HepG2 (cell line): Measurements from ENCODE around the gene B3GNT7. TPM values are rescaled to one million over a fixed set of nuclear protein-coding genes. Genes with fewer than 3 reads are reported as not detected.

Experiments used
- ATAC-seq: fragments of 200-7000 bp; cut with Tn5 transposase; 3 replicates; pipeline ENCODE4 v1.9.1; 2020; ENCODE audit warnings: mild to moderate bottlenecking, moderate library complexity
- BruUV-seq: library from RNA; stranded (reverse); fragments of 400-500 nt; replicated peaks from 2 replicates; lab custom pipeline; 2021; lab: Mats Ljungman, UMichigan
- CTCF ChIA-PET: fragments of 300-600 bp; formaldehyde crosslinking; extraction: SDS; loops from one replicate; lab custom pipeline; 2021; ENCODE audit warnings: low total read pairs, inconsistent platforms, low intra/inter-chr PET ratio; lab: Yijun Ruan, JAX
- POLR2A ChIA-PET: fragments of 350-600 bp; sonication (Branson Sonifier 250); formaldehyde crosslinking; loops from one replicate; lab custom pipeline; 2020; ENCODE audit warnings: antibody characterized with exemption, inconsistent platforms; lab: Yijun Ruan, JAX
- DNase-seq: peaks from one replicate; pipeline ENCODE4 v3.0.0-alpha.2; 2015; ENCODE audit warnings: low spot score
- FAIRE-seq: peaks from 3 replicates; lab custom pipeline; 2011; peaks lifted over from hg19 to GRCh38; lab: Jason Lieb, UNC
- H2AFZ ChIP-seq: one replicate; pipeline ENCODE4 v1.6.1; 2011; ENCODE audit warnings: low read length, inconsistent platforms
- H3K27ac ChIP-seq: fragments of 300-600 bp; 3 replicates; pipeline ENCODE4 v1.8.0; 2011; ENCODE audit warnings: mixed run types, mild to moderate bottlenecking, mixed read lengths, low read length, inconsistent platforms; ENCODE audit not compliant: insufficient read depth; ENCODE audit errors: extremely low read length
- H3K27me3 ChIP-seq, 2 experiments: fragments of 200-600 bp in 1 of 2; 2 replicates in 1 of 2; 3 replicates in 1 of 2; pipeline versions ENCODE4 v1.6.0 to v1.8.0; 2011; ENCODE audit warnings: low read length in 2 of 2, mild to moderate bottlenecking in 2 of 2, moderate library complexity in 2 of 2, inconsistent platforms in 1 of 2; ENCODE audit not compliant: insufficient read depth in 2 of 2, control insufficient read depth in 1 of 2
- H3K36me3 ChIP-seq, 2 experiments: fragments of 200-600 bp in 1 of 2; replicated peaks in 1 of 2; 2 replicates in 1 of 2; 3 replicates in 1 of 2; pipeline versions ENCODE4 v1.5.1 to v1.8.0; 2011; ENCODE audit warnings: low read length in 2 of 2, inconsistent platforms in 1 of 2; ENCODE audit not compliant: insufficient read depth in 2 of 2, control insufficient read depth in 1 of 2
- H3K4me1 ChIP-seq: 2 replicates; pipeline ENCODE4 v1.5.1; 2012; ENCODE audit warnings: low read length, inconsistent platforms; ENCODE audit not compliant: insufficient read depth
- H3K4me2 ChIP-seq: 2 replicates; pipeline ENCODE4 v1.6.0; 2011; ENCODE audit warnings: low read depth, low read length, inconsistent platforms
- H3K4me3 ChIP-seq, 3 experiments: fragments of 200-600 bp in 1 of 3; sonication (generic), shearing (Covaris generic) in 1 of 3; replicated peaks in 1 of 3; 2 replicates each; pipeline ENCODE4 v1.5.1; 2011 to 2016; ENCODE audit warnings: low read length in 3 of 3, inconsistent platforms in 2 of 3, low read depth in 2 of 3, mild to moderate bottlenecking in 2 of 3, control low read depth in 1 of 3, mixed read lengths in 1 of 3; ENCODE audit not compliant: insufficient read depth in 1 of 3
- H3K79me2 ChIP-seq: one replicate; pipeline ENCODE4 v1.6.1; 2011; ENCODE audit warnings: low read length, inconsistent platforms; ENCODE audit not compliant: insufficient read depth
- H3K9ac ChIP-seq: 2 replicates; pipeline ENCODE4 v1.6.0; 2011; ENCODE audit warnings: mild to moderate bottlenecking, low read depth, low read length, inconsistent platforms; ENCODE audit not compliant: insufficient read depth
- H3K9me3 ChIP-seq: 2 replicates; pipeline ENCODE4 v1.5.1; 2012; ENCODE audit warnings: mild to moderate bottlenecking, low read length
- H4K20me1 ChIP-seq: 2 replicates; pipeline ENCODE4 v1.6.0; 2011; ENCODE audit warnings: inconsistent platforms, mild to moderate bottlenecking, low read length, moderate library complexity; ENCODE audit not compliant: insufficient read depth
- FOXM1 ChIP-seq: sonication (generic); formaldehyde crosslinking; IDR thresholded peaks from 2 replicates; pipeline ENCODE4 v1.5.0; 2020; ENCODE audit warnings: missing genetic modification reagents
- HOXA3 ChIP-seq: sonication (generic); formaldehyde crosslinking; IDR thresholded peaks from 2 replicates; pipeline ENCODE4 v1.5.0; 2020; ENCODE audit warnings: missing genetic modification reagents
- JARID2 ChIP-seq: sonication (generic); formaldehyde crosslinking; IDR thresholded peaks from 2 replicates; pipeline ENCODE4 v1.8.1; 2023; ENCODE audit warnings: missing genetic modification reagents, inconsistent platforms; ENCODE audit not compliant: insufficient replicate concordance
- KDM5B ChIP-seq: sonication (generic); formaldehyde crosslinking; IDR thresholded peaks from 2 replicates; pipeline ENCODE4 v1.4.0; 2020; ENCODE audit warnings: missing genetic modification reagents, mild to moderate bottlenecking, borderline replicate concordance
- MAZ ChIP-seq, 2 experiments: sonication (generic) in 1 of 2; formaldehyde crosslinking in 1 of 2; IDR thresholded peaks; 2 replicates each; pipeline versions ENCODE4 v1.5.0 to v1.6.1; 2012 to 2020; ENCODE audit warnings: low read depth in 2 of 2, mild to moderate bottlenecking in 2 of 2, borderline replicate concordance in 1 of 2, improper control_type of control experiment in 1 of 2, low read length in 1 of 2, missing genetic modification reagents in 1 of 2, moderate library complexity in 1 of 2
- NFE2L2 ChIP-seq: fragments of 150-350 bp; IDR thresholded peaks from 2 replicates; pipeline ENCODE4 v1.6.1; 2014; ENCODE audit warnings: low read length
- REXO4 ChIP-seq: sonication (generic); formaldehyde crosslinking; IDR thresholded peaks from 2 replicates; pipeline ENCODE4 v1.8.0; 2022; ENCODE audit warnings: missing genetic modification reagents, mild to moderate bottlenecking, borderline replicate concordance
- SIX4 ChIP-seq: sonication (generic); formaldehyde crosslinking; IDR thresholded peaks from 2 replicates; pipeline ENCODE4 v1.4.0; 2020; ENCODE audit warnings: missing genetic modification reagents
- SMAD1 ChIP-seq: sonication (generic); formaldehyde crosslinking; IDR thresholded peaks from 2 replicates; pipeline ENCODE4 v1.4.0; 2020; ENCODE audit warnings: missing genetic modification reagents, low read depth, mild to moderate bottlenecking, borderline replicate concordance
- ZNF564 ChIP-seq: sonication (generic); formaldehyde crosslinking; IDR thresholded peaks from 2 replicates; pipeline ENCODE4 v1.8.1; 2023; ENCODE audit warnings: mild to moderate bottlenecking, missing genetic modification reagents
- ZSCAN22 ChIP-seq: sonication (generic); formaldehyde crosslinking; IDR thresholded peaks from 2 replicates; pipeline ENCODE4 v1.4.0; 2020; ENCODE audit warnings: mild to moderate bottlenecking, missing genetic modification reagents
- WGBS: methylation state at CpG from one replicate; pipeline ENCODE4 v1.1.6; 2017; ENCODE audit warnings: low lambda C conversion rate; 5-methylcytosine and 5-hydroxymethylcytosine counted together
- in situ Hi-C: cut with HindIII; loops from 2 replicates; pipeline ENCODE4 v1.10.0; 2017; ENCODE audit warnings: low pct_unique_long_range_greater_than_20kb; ENCODE audit not compliant: extremely low pct_ligation_motif_present
- intact Hi-C: fragments of 100-400 bp; cut with micrococcal nuclease; formaldehyde crosslinking; loops from one replicate; pipeline ENCODE4 v1.10.0; 2022; ENCODE audit not compliant: unreplicated experiment
- polyA plus RNA-seq, 8 experiments: library from polyadenylated mRNA; depleted of rRNA in 3 of 8; stranded (reverse) in 7 of 8; unstranded in 1 of 8; fragments of >200 nt; fragmentation: Illumina TruSeq in 4 of 8; extraction: Trizol in 4 of 8; gene quantifications; 2 replicates each; pipeline versions ENCODE4 v1.2.1 to v1.2.3, GENCODE V29; 2011 to 2016; ENCODE audit warnings: low read depth in 4 of 8, missing spikeins in 1 of 8, mixed read lengths in 1 of 8; ENCODE audit not compliant: insufficient read depth in 1 of 8
- total RNA-seq, 5 experiments: library from RNA; depleted of rRNA; stranded (reverse); fragments of >200 nt; fragmentation: Illumina TruSeq; extraction: Trizol; gene quantifications; 2 replicates each; pipeline ENCODE4 v1.2.3, GENCODE V29; 2016; ENCODE audit warnings: low read depth in 1 of 5
- TF ChIP-seq, protein P1 (sequence below): sonication (generic); formaldehyde crosslinking; IDR thresholded peaks from 2 replicates; pipeline ENCODE4 v1.4.0; 2020; ENCODE audit warnings: missing genetic modification reagents
- TF ChIP-seq, protein P2 (sequence below): IDR thresholded peaks from 2 replicates; pipeline ENCODE4 v1.6.1; 2016; ENCODE audit warnings: mild to moderate bottlenecking, missing biosample characterization, missing genetic modification reagents
- TF ChIP-seq, protein P3 (sequence below): sonication (generic); formaldehyde crosslinking; IDR thresholded peaks from 2 replicates; pipeline ENCODE4 v1.4.0; 2020; ENCODE audit warnings: mild to moderate bottlenecking, missing genetic modification reagents

B3GNT7 gene
- total and polyA plus RNA-seq, 2 of the 13 experiments (the other 11 are each of a cell fraction or from before 2014, with no cell fraction given): 0.04 to 0.24 TPM

DNA sequence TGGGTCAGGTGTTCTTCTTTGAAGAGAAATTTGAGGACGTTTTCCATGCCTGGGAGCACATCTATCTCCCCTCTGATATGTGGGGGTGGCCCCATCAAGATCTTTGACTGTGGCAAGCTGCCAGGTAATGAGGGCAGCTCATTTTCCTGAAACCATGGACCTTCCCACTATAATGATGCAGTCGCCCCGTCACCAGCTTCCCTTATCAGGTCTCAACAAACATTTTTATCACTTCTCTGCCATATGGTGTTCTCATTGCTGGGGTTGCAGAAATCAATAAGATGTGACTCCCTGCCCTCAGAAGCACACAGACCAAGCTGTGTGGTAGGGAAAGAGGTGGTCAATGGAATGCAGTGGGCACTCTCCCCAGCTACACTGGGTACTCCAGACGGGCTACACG is 48.4 kb upstream of the B3GNT7 start:
- 85% methylated on average over 5 of the region's 5 CpGs for WGBS
- Histone ChIP-seq H3K36me3 (no peaks in the 10 kb centered on the region), H3K4me2 (no peak overlapping the region), H3K9ac (no peak overlapping the region), H3K27ac (no peak overlapping the region), H3K27me3 (no peaks in the 10 kb centered on the region), H3K4me3 (no peak overlapping the region), H3K9me3 (no peaks in the 10 kb centered on the region), H4K20me1 (no peaks in the 10 kb centered on the region), H3K4me1 (0 out of 2 replicates have a peak, but pooled peaks cover 4% of the 10 kb centered on the region), H2AFZ (no peak overlapping the region), H3K79me2 (no peaks in the 10 kb centered on the region)
- BruUV-seq: no TSS peak
- ATAC-seq: no peak
- in situ Hi-C loops (no loop called here), intact Hi-C loops (loop anchor here (5.0 kb wide), 1 partner anchor 1215 kb away; no protein-coding TSS in a partner anchor)
- no peak for DNase-seq
- ChIA-PET POLR2A (no interaction called here), CTCF (no interaction called here)
- no peak for FAIRE-seq
- TF ChIP-seq JARID2 (CRISPR knock-in tag): no peak
- no peak for TF ChIP-seq REXO4 (CRISPR knock-in tag)
- no peak for TF ChIP-seq ZSCAN22 (CRISPR knock-in tag)
- TF ChIP-seq MAZ (IDR thresholded peaks at IDR 0.05; ENCODE audit: borderline replicate concordance, low read depth, low read length): no peak
- TF ChIP-seq MAZ (CRISPR knock-in tag; IDR thresholded peaks at IDR 0.05; ENCODE audit: low read depth): no peak
- no peak for TF ChIP-seq ZNF564 (CRISPR knock-in tag)
- no peak for TF ChIP-seq SIX4 (CRISPR knock-in tag)
- TF ChIP-seq, protein P1, sequence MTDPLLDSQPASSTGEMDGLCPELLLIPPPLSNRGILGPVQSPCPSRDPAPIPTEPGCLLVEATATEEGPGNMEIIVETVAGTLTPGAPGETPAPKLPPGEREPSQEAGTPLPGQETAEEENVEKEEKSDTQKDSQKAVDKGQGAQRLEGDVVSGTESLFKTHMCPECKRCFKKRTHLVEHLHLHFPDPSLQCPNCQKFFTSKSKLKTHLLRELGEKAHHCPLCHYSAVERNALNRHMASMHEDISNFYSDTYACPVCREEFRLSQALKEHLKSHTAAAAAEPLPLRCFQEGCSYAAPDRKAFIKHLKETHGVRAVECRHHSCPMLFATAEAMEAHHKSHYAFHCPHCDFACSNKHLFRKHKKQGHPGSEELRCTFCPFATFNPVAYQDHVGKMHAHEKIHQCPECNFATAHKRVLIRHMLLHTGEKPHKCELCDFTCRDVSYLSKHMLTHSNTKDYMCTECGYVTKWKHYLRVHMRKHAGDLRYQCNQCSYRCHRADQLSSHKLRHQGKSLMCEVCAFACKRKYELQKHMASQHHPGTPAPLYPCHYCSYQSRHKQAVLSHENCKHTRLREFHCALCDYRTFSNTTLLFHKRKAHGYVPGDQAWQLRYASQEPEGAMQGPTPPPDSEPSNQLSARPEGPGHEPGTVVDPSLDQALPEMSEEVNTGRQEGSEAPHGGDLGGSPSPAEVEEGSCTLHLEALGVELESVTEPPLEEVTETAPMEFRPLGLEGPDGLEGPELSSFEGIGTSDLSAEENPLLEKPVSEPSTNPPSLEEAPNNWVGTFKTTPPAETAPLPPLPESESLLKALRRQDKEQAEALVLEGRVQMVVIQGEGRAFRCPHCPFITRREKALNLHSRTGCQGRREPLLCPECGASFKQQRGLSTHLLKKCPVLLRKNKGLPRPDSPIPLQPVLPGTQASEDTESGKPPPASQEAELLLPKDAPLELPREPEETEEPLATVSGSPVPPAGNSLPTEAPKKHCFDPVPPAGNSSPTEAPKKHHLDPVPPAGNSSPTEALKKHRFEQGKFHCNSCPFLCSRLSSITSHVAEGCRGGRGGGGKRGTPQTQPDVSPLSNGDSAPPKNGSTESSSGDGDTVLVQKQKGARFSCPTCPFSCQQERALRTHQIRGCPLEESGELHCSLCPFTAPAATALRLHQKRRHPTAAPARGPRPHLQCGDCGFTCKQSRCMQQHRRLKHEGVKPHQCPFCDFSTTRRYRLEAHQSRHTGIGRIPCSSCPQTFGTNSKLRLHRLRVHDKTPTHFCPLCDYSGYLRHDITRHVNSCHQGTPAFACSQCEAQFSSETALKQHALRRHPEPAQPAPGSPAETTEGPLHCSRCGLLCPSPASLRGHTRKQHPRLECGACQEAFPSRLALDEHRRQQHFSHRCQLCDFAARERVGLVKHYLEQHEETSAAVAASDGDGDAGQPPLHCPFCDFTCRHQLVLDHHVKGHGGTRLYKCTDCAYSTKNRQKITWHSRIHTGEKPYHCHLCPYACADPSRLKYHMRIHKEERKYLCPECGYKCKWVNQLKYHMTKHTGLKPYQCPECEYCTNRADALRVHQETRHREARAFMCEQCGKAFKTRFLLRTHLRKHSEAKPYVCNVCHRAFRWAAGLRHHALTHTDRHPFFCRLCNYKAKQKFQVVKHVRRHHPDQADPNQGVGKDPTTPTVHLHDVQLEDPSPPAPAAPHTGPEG (CRISPR knock-in tag): no peak
- TF ChIP-seq, protein P2, sequence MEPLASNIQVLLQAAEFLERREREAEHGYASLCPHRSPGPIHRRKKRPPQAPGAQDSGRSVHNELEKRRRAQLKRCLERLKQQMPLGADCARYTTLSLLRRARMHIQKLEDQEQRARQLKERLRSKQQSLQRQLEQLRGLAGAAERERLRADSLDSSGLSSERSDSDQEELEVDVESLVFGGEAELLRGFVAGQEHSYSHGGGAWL: no peak
- TF ChIP-seq, protein P3, sequence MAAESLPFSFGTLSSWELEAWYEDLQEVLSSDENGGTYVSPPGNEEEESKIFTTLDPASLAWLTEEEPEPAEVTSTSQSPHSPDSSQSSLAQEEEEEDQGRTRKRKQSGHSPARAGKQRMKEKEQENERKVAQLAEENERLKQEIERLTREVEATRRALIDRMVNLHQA (CRISPR knock-in tag): no peak
- TF ChIP-seq SMAD1 (CRISPR knock-in tag): no peak
- TF ChIP-seq HOXA3 (CRISPR knock-in tag): no peak
- no peak for TF ChIP-seq FOXM1 (CRISPR knock-in tag)
- no peak for TF ChIP-seq KDM5B
- TF ChIP-seq NFE2L2: no peak
